Left lung (tissue), 10 donors: ENCODE data around the gene ATRIP. TPM values are rescaled to one million over a fixed set of nuclear protein-coding genes. Genes with fewer than 3 reads are reported as not detected.

ENCODE experiments used
- ATAC-seq: fragments of 200-7000 bp; cut with Tn5 transposase; one replicate; pipeline ENCODE4 v1.9.1; 2020; ENCODE audit warnings: moderate library complexity
- DNase-seq, 4 donors: peaks; one replicate each; pipeline ENCODE4 v3.0.0-alpha.2; 2013 to 2020
- H3K27ac ChIP-seq, 2 donors: fragments of 200-600 bp; sonication (generic) in 1 of 2; one replicate each; pipeline versions ENCODE4 v1.5.0 to v1.8.0; 2020 to 2021
- H3K27me3 ChIP-seq, 2 donors: fragments of 200-600 bp; sonication (generic) in 1 of 2; one replicate each; pipeline versions ENCODE4 v1.5.0 to v1.8.0; 2020 to 2021
- H3K36me3 ChIP-seq, 2 donors: fragments of 200-600 bp; sonication (generic) in 1 of 2; one replicate each; pipeline versions ENCODE4 v1.5.0 to v1.8.0; 2020 to 2021
- H3K4me1 ChIP-seq, 2 donors: fragments of 200-600 bp; one replicate each; pipeline ENCODE4 v1.8.0; 2021
- H3K4me3 ChIP-seq, 2 donors: fragments of 200-600 bp; sonication (generic) in 1 of 2; one replicate each; pipeline versions ENCODE4 v1.5.0 to v1.8.0; 2020 to 2021; ENCODE audit warnings: mild to moderate bottlenecking in 1 of 2
- H3K9me3 ChIP-seq, 2 donors: fragments of 200-600 bp; sonication (generic) in 1 of 2; one replicate each; pipeline versions ENCODE4 v1.5.0 to v1.8.0; 2020 to 2021
- intact Hi-C, 2 donors: fragments of 100-400 bp; cut with DNase I; formaldehyde crosslinking; loops; one replicate each; pipeline versions ENCODE4 v1.11.2 to v1.14.2; 2022
- polyA plus RNA-seq, 6 donors: library from polyadenylated mRNA; unstranded; fragments of 120-200 nt; gene quantifications; one replicate each; pipeline ENCODE4 v1.2.1, GENCODE V29; 2013; ENCODE audit not compliant: insufficient read length in 6 of 6
- total RNA-seq, 2 donors: library from RNA; stranded (reverse); fragmentation: NEBNext Ultra II Directional; extraction: Animal tissue kit (Norgen Biotek cat#: 25700); gene quantifications; one replicate each; pipeline ENCODE4 v1.2.1, GENCODE V29; 2021
- TF ChIP-seq, protein P1 (sequence below), 2 donors: fragments of 200-600 bp; sonication (generic) in 1 of 2; IDR thresholded peaks; one replicate each; pipeline versions ENCODE4 v1.5.0 to v1.8.0; 2021; ENCODE audit warnings: antibody characterized with exemption in 2 of 2
- donor health status: DM: no; HTN: yes; CAD: no.
- donor health status: DM: no; HTN: no; CAD: no.

The ATRIP gene
- total and polyA plus RNA-seq, 8 donors, result 7.4 to 14.4 (median 12.0) TPM

GRCh38 chr3:48427630-48427962, 18.9 kb upstream of the ATRIP start:
- no peak for DNase-seq
- intact Hi-C loops, result no loop called here
- no peaks in the 10 kb centered on the region for H3K9me3 ChIP-seq
- ATAC-seq, result no peak
- peaks cover 0 to 12% of the 10 kb centered on the region in 2 donors for H3K36me3 ChIP-seq
- H3K4me1 ChIP-seq, result peaks cover 27 to 50% of the 10 kb centered on the region in 2 donors
- no peak overlapping the region for H3K27ac ChIP-seq
- H3K27me3 ChIP-seq, result peaks cover 0 to 14% of the 10 kb centered on the region in 2 donors
- TF ChIP-seq, protein P1, sequence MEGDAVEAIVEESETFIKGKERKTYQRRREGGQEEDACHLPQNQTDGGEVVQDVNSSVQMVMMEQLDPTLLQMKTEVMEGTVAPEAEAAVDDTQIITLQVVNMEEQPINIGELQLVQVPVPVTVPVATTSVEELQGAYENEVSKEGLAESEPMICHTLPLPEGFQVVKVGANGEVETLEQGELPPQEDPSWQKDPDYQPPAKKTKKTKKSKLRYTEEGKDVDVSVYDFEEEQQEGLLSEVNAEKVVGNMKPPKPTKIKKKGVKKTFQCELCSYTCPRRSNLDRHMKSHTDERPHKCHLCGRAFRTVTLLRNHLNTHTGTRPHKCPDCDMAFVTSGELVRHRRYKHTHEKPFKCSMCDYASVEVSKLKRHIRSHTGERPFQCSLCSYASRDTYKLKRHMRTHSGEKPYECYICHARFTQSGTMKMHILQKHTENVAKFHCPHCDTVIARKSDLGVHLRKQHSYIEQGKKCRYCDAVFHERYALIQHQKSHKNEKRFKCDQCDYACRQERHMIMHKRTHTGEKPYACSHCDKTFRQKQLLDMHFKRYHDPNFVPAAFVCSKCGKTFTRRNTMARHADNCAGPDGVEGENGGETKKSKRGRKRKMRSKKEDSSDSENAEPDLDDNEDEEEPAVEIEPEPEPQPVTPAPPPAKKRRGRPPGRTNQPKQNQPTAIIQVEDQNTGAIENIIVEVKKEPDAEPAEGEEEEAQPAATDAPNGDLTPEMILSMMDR (IDR thresholded peaks at IDR 0.05), result no peak
- H3K4me3 ChIP-seq, result peak overlapping the region in 1 of 2 donors; percentile 67

GRCh38 chr3:48428088-48428571, 18.4 kb upstream of the ATRIP start:
- no peaks in the 10 kb centered on the region for H3K9me3 ChIP-seq
- peaks cover 0 to 14% of the 10 kb centered on the region in 2 donors for H3K27me3 ChIP-seq
- H3K4me3 ChIP-seq, result peak overlapping the region; percentile 67 to 68
- TF ChIP-seq, protein P1 (IDR thresholded peaks at IDR 0.05), result no peak
- H3K36me3 ChIP-seq, result peaks cover 0 to 17% of the 10 kb centered on the region in 2 donors
- no peak for DNase-seq
- no peak for ATAC-seq
- peak overlapping the region; percentile 77 to 87 for H3K27ac ChIP-seq
- peaks cover 27 to 50% of the 10 kb centered on the region in 2 donors for H3K4me1 ChIP-seq
- intact Hi-C loops, result no loop called here

- ATAC-seq, result peak; percentile 48
Measured at GRCh38 chr3:48428572-48429316, 17.8 kb upstream of the ATRIP start.

DNA sequence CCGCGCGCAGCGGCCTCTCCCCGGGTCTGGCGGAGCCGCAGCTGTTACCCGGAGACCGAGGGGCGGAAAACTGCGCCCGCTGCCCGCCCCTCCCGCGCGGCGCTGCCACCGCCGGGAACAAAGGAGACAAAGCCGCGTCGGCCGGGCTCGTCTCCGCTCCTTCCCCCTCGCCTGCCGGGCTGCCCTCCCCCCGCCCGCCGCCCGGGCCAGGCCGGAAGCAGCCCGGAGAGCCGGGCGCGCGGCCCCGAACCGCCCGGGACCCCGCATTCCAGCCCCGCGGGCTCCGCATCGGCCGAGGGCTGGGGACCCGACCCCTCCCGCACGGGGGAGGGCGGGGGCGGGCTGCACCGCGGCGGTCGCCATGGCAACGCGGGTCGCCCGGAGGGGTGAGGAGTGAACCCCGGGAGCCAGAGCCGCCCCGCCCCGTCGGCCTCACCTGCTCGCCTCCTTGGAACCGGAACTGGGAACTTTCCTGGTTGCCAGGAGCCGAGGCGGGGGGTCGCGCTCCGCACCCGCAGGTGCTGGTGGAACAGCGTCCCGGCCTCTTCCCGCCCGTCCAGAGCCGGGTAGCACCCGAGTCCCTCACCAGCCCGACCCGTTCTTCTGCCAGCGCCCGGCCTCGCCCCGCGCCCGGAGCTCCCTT, 17.1 kb upstream of the ATRIP start:
- peak overlapping the region; percentile 77 to 87 for H3K27ac ChIP-seq
- ATAC-seq (peak; percentile 55), DNase-seq (peak; percentile 51 to 92 (median 72))
- TF ChIP-seq, protein P1 (IDR thresholded peaks at IDR 0.05), result no peak
- H3K4me3 ChIP-seq, result peak overlapping the region; percentile 67 to 68
- no peaks in the 10 kb centered on the region for H3K9me3 ChIP-seq
- intact Hi-C loops, result no loop called here
- peaks cover 0 to 14% of the 10 kb centered on the region in 2 donors for H3K27me3 ChIP-seq
- H3K4me1 ChIP-seq, result peaks cover 34 to 50% of the 10 kb centered on the region in 2 donors
- peaks cover 0 to 18% of the 10 kb centered on the region in 2 donors for H3K36me3 ChIP-seq

More at GRCh38 chr3:48428572-48429316, 17.8 kb upstream of the ATRIP start:
- intact Hi-C loops, result no loop called here
- H3K4me3 ChIP-seq, result peak overlapping the region; percentile 67 to 68
- TF ChIP-seq, protein P1 (IDR thresholded peaks at IDR 0.05), result no peak
- DNase-seq, result peak in 3 of 4 donors; percentile 51 to 77 (median 70)
- H3K27me3 ChIP-seq, result peaks cover 0 to 14% of the 10 kb centered on the region in 2 donors
- peak overlapping the region; percentile 77 to 87 for H3K27ac ChIP-seq
- no peaks in the 10 kb centered on the region for H3K9me3 ChIP-seq
- H3K4me1 ChIP-seq, result peaks cover 28 to 50% of the 10 kb centered on the region in 2 donors
- peaks cover 0 to 18% of the 10 kb centered on the region in 2 donors for H3K36me3 ChIP-seq
